Keratinocyte (primary cell): Measurements from ENCODE around the gene AHCYL2. TPM values are rescaled to one million over a fixed set of nuclear protein-coding genes. Genes with fewer than 3 reads are reported as not detected.

Experiments used
- DNase-seq: peaks from one replicate; pipeline ENCODE4 v3.0.0-alpha.2; 2011; ENCODE audit warnings: low read depth, missing footprints, low spot score
- FAIRE-seq: peaks from 2 replicates; lab custom pipeline; 2011; peaks lifted over from hg19 to GRCh38; lab: Jason Lieb, UNC
- H2AFZ ChIP-seq: 2 replicates; pipeline ENCODE4 v1.6.0; 2012; ENCODE audit warnings: low read length, control low read depth, inconsistent platforms; ENCODE audit not compliant: control insufficient read depth
- H3K27ac ChIP-seq: 2 replicates; pipeline ENCODE4 v1.5.1; 2011; ENCODE audit warnings: low read length; ENCODE audit not compliant: control insufficient read depth, insufficient read depth
- H3K27me3 ChIP-seq: 3 replicates; pipeline ENCODE4 v1.6.0; 2011; ENCODE audit warnings: low read length; ENCODE audit not compliant: control insufficient read depth, insufficient read depth; ENCODE audit errors: extremely low read depth
- H3K36me3 ChIP-seq, 2 experiments: 2 replicates in 1 of 2; 3 replicates in 1 of 2; pipeline ENCODE4 v1.5.1; 2011; ENCODE audit warnings: low read length in 2 of 2, mild to moderate bottlenecking in 1 of 2; ENCODE audit not compliant: control insufficient read depth in 2 of 2, insufficient read depth in 2 of 2; ENCODE audit errors: extremely low read depth in 1 of 2
- H3K4me1 ChIP-seq: 3 replicates; pipeline ENCODE4 v1.5.1; 2011; ENCODE audit warnings: low read length; ENCODE audit not compliant: control insufficient read depth, insufficient read depth; ENCODE audit errors: extremely low read depth
- H3K4me2 ChIP-seq: 3 replicates; pipeline ENCODE4 v1.6.0; 2011; ENCODE audit warnings: low read depth, low read length; ENCODE audit not compliant: control insufficient read depth, insufficient read depth; ENCODE audit errors: extremely low read depth
- H3K4me3 ChIP-seq, 3 experiments: fragments of 200-600 bp in 1 of 3; sonication (generic) in 1 of 3; 2 replicates in 2 of 3; 3 replicates in 1 of 3; pipeline ENCODE4 v1.5.1; 2011 to 2016; ENCODE audit warnings: low read length in 3 of 3, mild to moderate bottlenecking in 3 of 3, control low read depth in 2 of 3, inconsistent platforms in 1 of 3, low read depth in 1 of 3, mixed read lengths in 1 of 3, mixed run types in 1 of 3, moderate library complexity in 1 of 3; ENCODE audit not compliant: control insufficient read depth in 2 of 3, insufficient read depth in 2 of 3; ENCODE audit errors: extremely low read depth in 1 of 3
- H3K79me2 ChIP-seq: 2 replicates; pipeline ENCODE4 v1.6.0; 2012; ENCODE audit warnings: low read length; ENCODE audit not compliant: control insufficient read depth, insufficient read depth
- H3K9ac ChIP-seq: 3 replicates; pipeline ENCODE4 v1.6.0; 2011; ENCODE audit warnings: low read length; ENCODE audit not compliant: control insufficient read depth, insufficient read depth; ENCODE audit errors: extremely low read depth
- H3K9me1 ChIP-seq: 3 replicates; pipeline ENCODE4 v1.6.0; 2011; ENCODE audit warnings: low read length; ENCODE audit not compliant: control insufficient read depth, insufficient read depth; ENCODE audit errors: extremely low read depth
- H3K9me3 ChIP-seq: 2 replicates; pipeline ENCODE4 v1.5.1; 2012; ENCODE audit warnings: low read depth, low read length; ENCODE audit not compliant: control insufficient read depth
- H4K20me1 ChIP-seq: 3 replicates; pipeline ENCODE4 v1.6.0; 2011; ENCODE audit warnings: low read length; ENCODE audit not compliant: control insufficient read depth, insufficient read depth; ENCODE audit errors: extremely low read depth
- EZH2 ChIP-seq: IDR thresholded peaks from one replicate; pipeline ENCODE4 v1.6.1; 2012; ENCODE audit warnings: inconsistent platforms, mild to moderate bottlenecking, low read length, moderate library complexity
- dilution Hi-C: fragments of 300-500 bp; cut with MboI; formaldehyde crosslinking; loops from one replicate; pipeline ENCODE4 v1.7.0; 2020; ENCODE audit warnings: low sequenced_read_pairs; ENCODE audit not compliant: extremely low pct_ligation_motif_present
- polyA plus RNA-seq, 5 experiments: library from polyadenylated mRNA; depleted of rRNA in 3 of 5; stranded (reverse) in 3 of 5; stranded (forward) in 1 of 5; unstranded in 1 of 5; fragments of >200 nt; gene quantifications; 1 replicate in 1 of 5; 2 replicates in 3 of 5; 3 replicates in 1 of 5; pipeline versions ENCODE4 v1.2.1 to v1.2.3, GENCODE V29; 2011 to 2012; ENCODE audit warnings: missing spikeins in 2 of 5, low read depth in 1 of 5, low replicate concordance in 1 of 5
- TF ChIP-seq, protein P1 (sequence below), 3 experiments: IDR thresholded peaks in 1 of 3; conservative IDR thresholded peaks in 1 of 3; optimal IDR thresholded peaks in 1 of 3; 2 replicates in 2 of 3; 3 replicates in 1 of 3; pipeline versions ENCODE3 to v1.5.1; 2011; ENCODE audit warnings: low read length in 3 of 3, mild to moderate bottlenecking in 3 of 3, moderate library complexity in 2 of 3, control low read depth in 1 of 3, inconsistent platforms in 1 of 3; ENCODE audit not compliant: insufficient read depth in 2 of 3; ENCODE audit errors: extremely low read depth in 1 of 3

Gene AHCYL2
- polyA plus RNA-seq, 1 donor (not counting 4 experiments of a cell fraction or from before 2014, with no cell fraction given): 32.8 TPM

DNA sequence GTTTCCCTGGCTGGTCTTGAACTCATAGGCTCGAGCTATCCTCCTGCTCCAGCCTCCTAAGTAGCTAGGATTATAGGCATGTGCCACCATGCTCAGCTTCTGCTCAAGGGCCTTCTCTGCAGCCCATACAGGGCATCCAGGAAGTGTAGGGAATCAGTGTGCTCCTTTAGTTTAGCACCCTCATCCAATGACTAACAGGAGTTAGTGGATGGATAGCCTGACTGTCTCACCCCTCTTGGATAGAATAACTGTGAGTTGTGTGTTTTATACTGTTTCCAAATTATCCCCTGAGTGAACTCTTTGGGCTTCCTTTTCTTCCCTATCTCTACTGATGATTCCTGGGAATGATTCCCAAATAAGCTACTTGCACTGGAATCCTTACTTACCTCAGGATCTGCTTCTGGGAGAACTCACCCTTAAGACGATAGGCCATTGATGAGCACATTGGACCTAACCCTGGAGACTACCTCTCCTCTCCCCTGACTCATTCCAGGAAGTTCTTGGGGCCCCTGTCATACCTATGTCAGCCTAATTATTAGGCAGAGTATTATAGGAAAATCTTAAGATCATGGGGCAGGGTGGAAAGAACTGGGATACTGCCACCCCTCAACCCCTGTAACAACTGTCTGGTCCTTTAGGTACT lies 227.9 kb downstream of the AHCYL2 start:
- H3K9me1 ChIP-seq: no peaks in the 10 kb centered on the region
- DNase-seq (no peak), FAIRE-seq (peak; percentile 81)
- H3K9me3 ChIP-seq: peaks cover 5% of the 10 kb centered on the region
- peaks cover 16 to 26% of the 10 kb centered on the region in 2 experiments for H3K36me3 ChIP-seq
- H3K27ac ChIP-seq: peak overlapping the region; percentile 90
- no peak for TF ChIP-seq EZH2
- dilution Hi-C loops: no loop called here
- peaks cover 32% of the 10 kb centered on the region for H3K4me1 ChIP-seq
- no peaks in the 10 kb centered on the region for H4K20me1 ChIP-seq
- no peaks in the 10 kb centered on the region for H3K27me3 ChIP-seq
- peak overlapping the region; percentile 27 for H2AFZ ChIP-seq
- H3K79me2 ChIP-seq: no peaks in the 10 kb centered on the region
- peak overlapping the region; percentile 53 for H3K9ac ChIP-seq
- peak overlapping the region; percentile 50 for H3K4me2 ChIP-seq
- H3K4me3 ChIP-seq: no peak overlapping the region

DNA sequence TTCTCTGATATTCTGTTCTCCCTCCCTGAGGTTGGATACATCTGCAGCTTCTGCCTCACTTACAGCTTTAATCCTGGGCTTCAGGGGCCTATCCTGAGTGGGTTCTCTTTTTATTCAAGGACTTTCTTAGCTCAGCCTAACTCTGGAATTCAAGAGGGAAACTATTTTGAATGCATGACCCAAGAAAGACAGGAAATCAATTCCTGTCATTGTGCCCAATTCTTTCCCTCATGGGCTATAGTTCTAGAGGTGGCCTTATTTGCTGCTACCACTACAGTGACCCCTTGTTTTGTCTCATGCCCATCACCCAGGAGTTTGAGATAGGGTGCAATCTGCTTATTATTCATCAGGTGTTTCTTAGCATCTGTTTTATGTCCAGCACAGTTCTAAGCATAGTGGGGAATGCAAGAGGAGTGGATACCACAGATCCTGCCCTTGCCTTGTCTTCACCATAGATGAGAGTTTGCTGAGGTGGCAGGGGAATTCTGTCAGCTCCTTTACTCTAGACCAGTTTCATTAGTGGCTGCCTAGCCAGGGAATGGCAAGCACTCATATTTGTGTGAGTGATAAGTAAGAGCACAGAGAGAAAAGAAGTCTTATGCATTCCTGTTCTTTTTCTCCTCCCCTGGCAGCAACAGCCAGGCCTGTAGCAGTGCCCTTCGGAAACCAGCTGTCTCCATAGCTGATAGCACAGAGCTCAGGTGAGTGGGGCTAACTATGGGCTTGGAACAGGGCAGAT lies 228.8 kb downstream of the AHCYL2 start:
- peak; percentile 49 for FAIRE-seq
- H3K4me2 ChIP-seq: peak overlapping the region; percentile 50
- peaks cover 21 to 30% of the 10 kb centered on the region in 2 experiments for H3K36me3 ChIP-seq

More for the DNA sequence above, 228.8 kb downstream of the AHCYL2 start:
- Histone ChIP-seq H3K9me1 (no peaks in the 10 kb centered on the region), H3K79me2 (no peaks in the 10 kb centered on the region), H2AFZ (no peak overlapping the region), H3K4me1 (peaks cover 32% of the 10 kb centered on the region), H3K4me3 (no peak overlapping the region), H4K20me1 (no peaks in the 10 kb centered on the region), H3K27ac (peak overlapping the region; percentile 90), H3K9ac (peak overlapping the region; percentile 53), H3K27me3 (no peaks in the 10 kb centered on the region), H3K9me3 (peaks cover under 1% of the 10 kb centered on the region)
- dilution Hi-C loops: no loop called here
- DNase-seq: no peak
- TF ChIP-seq, protein P1, sequence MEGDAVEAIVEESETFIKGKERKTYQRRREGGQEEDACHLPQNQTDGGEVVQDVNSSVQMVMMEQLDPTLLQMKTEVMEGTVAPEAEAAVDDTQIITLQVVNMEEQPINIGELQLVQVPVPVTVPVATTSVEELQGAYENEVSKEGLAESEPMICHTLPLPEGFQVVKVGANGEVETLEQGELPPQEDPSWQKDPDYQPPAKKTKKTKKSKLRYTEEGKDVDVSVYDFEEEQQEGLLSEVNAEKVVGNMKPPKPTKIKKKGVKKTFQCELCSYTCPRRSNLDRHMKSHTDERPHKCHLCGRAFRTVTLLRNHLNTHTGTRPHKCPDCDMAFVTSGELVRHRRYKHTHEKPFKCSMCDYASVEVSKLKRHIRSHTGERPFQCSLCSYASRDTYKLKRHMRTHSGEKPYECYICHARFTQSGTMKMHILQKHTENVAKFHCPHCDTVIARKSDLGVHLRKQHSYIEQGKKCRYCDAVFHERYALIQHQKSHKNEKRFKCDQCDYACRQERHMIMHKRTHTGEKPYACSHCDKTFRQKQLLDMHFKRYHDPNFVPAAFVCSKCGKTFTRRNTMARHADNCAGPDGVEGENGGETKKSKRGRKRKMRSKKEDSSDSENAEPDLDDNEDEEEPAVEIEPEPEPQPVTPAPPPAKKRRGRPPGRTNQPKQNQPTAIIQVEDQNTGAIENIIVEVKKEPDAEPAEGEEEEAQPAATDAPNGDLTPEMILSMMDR (optimal IDR thresholded peaks at IDR 0.05 in 1 of 3, IDR thresholded peaks at IDR 0.05 in 1 of 3, conservative IDR thresholded peaks at IDR 0.05 in 1 of 3; ENCODE audit: extremely low read depth in 1 of 3, insufficient read depth in 2 of 3, low read length in 3 of 3): no peak
- TF ChIP-seq EZH2: no peak
